GM12864 (cell line): ENCODE results near the gene PPP1R1B.

Experiments
- DNase-seq: peaks from one replicate; pipeline ENCODE4 v3.0.0-alpha.2; 2011; ENCODE audit warnings: low read depth
- H3K4me3 ChIP-seq: 2 replicates; pipeline ENCODE4 v1.5.1; 2011; ENCODE audit warnings: mild to moderate bottlenecking, low read depth, low read length, control low read depth
- TF ChIP-seq, protein P1 (sequence below): IDR thresholded peaks from 2 replicates; pipeline ENCODE4 v1.5.1; 2011; ENCODE audit warnings: low read depth, mild to moderate bottlenecking, moderate library complexity, low read length, control low read depth, inconsistent platforms; ENCODE audit errors: missing control alignments

PPP1R1B gene

DNA sequence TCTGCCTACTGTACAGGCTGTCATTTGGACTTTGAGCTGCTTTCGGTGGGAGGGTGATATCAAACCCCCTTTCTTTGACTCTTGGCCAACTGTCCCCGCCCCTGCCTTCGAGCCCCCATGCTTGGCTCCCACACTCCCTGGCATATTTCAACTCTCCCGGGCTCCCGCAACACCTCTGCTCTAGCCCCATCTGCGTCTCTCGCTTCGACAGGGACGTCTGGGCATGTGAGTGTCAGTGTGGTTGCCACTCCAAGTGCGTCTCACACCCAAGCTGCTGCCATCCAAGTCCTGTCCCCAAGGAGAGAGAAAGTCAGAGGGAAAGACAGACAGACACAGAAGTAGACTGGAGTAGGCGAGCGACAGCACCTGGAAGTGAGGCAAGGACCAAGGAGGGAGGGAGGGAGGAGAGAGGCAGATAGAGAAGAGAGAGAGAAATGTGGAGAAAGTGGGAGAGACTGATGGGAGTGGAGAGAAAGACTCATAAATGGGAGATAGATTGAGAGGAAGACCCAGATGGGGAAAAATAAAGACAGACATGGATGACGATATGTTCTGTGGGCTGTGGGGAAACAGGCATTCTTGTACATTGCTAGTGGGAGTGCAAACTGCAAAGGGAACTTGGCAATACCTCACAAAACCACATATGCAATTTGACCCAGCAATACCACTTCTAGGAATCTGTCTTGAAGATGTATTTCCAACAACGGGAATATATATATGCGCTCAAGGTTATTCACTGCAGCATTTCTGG is 22.0 kb downstream of the PPP1R1B start:
- TF ChIP-seq, protein P1, sequence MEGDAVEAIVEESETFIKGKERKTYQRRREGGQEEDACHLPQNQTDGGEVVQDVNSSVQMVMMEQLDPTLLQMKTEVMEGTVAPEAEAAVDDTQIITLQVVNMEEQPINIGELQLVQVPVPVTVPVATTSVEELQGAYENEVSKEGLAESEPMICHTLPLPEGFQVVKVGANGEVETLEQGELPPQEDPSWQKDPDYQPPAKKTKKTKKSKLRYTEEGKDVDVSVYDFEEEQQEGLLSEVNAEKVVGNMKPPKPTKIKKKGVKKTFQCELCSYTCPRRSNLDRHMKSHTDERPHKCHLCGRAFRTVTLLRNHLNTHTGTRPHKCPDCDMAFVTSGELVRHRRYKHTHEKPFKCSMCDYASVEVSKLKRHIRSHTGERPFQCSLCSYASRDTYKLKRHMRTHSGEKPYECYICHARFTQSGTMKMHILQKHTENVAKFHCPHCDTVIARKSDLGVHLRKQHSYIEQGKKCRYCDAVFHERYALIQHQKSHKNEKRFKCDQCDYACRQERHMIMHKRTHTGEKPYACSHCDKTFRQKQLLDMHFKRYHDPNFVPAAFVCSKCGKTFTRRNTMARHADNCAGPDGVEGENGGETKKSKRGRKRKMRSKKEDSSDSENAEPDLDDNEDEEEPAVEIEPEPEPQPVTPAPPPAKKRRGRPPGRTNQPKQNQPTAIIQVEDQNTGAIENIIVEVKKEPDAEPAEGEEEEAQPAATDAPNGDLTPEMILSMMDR, result no peak
- no peak for DNase-seq
- H3K4me3 ChIP-seq, result no peak overlapping the region

DNA sequence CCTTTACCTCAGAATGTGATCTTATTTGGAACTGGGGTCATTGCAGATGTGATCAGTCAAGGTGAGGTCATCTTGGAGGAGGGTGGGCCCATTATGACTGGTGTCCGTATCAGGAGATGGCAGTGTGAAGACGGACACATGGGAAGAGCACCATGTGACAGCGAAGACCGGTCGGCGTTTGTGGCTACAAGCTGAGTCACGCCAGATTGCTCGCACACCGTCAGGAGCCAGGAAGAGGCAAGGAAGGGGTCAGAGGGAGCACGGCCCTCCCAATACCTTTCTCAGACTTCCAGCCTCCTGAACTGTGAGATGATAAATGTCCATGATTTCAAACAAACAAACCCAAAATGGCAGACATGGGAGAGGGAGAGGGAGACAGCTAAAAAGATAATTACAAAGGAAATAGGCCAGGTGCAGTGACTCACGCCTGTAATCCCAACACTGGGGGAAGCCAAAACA is 23.4 kb downstream of the PPP1R1B start:
- TF ChIP-seq, protein P1, result no peak
- no peak for DNase-seq
- no peak overlapping the region for H3K4me3 ChIP-seq

DNA sequence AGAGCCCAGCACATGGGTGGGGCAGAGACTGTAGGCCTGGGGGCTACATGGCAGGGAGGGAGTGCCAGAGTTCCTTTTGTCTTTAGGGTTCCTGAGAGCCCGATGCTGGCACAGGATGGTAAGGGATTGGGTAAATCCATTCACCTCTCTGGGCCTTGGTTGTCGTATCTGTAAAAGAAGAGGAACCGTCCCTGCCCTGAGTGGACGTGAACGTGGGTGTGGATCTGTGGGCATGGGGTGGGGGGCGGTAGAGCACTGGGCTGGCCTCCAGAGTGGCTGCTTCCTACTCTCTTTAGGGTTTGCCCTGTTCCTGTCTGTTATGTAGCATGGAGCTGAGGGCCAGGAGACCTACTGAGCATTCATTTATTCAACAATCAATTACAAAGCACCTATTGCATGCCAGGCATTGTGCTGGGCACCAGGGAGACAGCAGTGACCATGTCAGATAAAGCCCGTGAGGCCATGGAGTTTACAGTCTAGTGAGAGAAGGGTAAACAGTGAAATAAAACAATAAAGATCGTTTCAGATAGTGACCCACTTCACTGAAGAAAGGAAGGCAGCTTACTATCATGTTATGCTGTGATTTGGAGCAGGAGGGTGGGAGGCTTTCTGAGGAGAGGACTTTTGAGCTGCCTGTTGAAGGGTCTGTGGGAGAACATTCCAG is 25.3 kb downstream of the PPP1R1B start:
- H3K4me3 ChIP-seq, result no peak overlapping the region
- TF ChIP-seq, protein P1, result no peak
- no peak for DNase-seq

DNA sequence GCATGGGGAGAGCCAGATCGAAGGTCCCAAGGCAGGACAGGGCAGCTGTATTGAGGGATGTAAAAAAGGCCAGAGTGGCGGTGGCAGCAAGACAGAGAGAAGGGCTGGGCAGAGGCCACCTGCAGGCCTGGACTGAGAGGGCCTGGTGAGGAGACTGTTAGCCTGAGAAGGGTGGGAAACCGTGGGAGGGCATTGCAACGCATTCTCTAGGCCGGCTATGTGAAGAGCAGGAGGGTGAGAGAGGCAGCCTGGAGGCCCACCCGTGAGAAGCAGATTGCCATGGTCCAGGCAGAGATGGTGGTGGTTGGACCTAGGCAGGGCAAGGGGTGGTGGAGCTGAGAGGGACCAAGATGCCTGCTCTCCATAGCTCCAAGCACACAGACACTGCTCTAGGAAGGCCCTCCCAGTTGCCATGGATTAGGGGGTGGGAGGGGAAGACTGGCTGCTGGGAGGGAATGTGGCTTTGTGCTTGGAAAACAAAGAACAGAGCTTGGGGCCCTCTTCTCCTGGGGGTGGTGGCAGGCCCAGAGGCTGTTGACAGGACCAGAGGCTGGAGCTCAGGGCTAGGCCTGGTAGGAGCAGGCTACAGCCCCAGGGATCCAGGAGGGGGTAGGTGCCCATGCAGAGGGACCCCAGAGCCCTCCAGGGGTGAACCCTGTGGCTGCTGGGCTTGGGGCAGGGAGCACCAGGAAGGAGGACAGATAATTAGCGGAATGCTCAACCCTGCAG is 26.0 kb downstream of the PPP1R1B start:
- H3K4me3 ChIP-seq, result no peak overlapping the region
- DNase-seq, result no peak
- TF ChIP-seq, protein P1, result no peak

DNA sequence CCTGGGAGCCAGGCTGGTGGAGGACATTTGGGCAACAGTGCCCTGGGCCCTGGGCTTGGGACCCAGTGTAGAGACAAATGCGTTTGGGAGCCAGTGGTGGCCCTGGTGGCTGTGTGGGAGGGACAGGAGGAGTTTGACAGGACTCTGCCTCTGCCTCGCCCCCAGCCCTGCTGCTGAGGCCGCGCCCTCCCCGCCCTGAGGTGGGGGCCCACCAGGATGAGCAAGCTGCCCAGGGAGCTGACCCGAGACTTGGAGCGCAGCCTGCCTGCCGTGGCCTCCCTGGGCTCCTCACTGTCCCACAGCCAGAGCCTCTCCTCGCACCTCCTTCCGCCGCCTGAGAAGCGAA is 26.5 kb downstream of the PPP1R1B start:
- H3K4me3 ChIP-seq, result no peak overlapping the region
- DNase-seq, result no peak
- TF ChIP-seq, protein P1, result no peak

DNA sequence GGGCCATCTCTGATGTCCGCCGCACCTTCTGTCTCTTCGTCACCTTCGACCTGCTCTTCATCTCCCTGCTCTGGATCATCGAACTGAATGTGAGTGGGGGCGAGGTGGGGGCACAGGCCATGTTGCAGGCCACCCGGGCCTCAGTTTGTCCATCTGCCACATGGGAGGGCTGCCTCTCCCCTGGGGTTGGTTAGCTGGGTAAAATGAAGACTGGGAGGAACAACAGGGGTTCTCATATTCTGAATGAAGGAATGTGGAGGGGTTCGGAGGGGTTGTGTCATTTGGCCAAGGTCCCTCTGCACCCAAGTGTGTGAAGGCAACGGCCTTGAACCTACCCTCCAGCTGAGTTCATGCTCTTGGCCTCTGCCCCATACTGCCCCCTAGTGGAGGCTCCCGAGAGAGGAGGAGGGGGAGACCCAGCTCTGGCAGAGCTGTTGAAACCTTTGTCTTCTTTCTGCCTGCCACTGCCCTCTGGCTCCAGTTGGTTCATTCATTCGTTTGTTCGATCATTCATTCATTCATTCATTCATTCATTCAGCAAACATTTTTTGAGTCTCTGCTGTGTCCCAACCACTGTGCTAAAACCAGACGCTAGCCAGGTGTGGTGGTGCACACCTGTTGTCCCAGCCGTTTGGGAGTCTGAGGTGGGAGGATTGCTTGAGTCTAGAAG is 27.0 kb downstream of the PPP1R1B start:
- TF ChIP-seq, protein P1, result peak; percentile 100
- DNase-seq, result no peak
- H3K4me3 ChIP-seq, result no peak overlapping the region
